ENCODE results near the gene CCDC160. TPM values are rescaled to one million over a fixed set of nuclear protein-coding genes. Genes with fewer than 3 reads are reported as not detected.

Gene CCDC160
- total RNA-seq = 0.79 TPM in 1 of 2 replicates, not detected in the other

DNA sequence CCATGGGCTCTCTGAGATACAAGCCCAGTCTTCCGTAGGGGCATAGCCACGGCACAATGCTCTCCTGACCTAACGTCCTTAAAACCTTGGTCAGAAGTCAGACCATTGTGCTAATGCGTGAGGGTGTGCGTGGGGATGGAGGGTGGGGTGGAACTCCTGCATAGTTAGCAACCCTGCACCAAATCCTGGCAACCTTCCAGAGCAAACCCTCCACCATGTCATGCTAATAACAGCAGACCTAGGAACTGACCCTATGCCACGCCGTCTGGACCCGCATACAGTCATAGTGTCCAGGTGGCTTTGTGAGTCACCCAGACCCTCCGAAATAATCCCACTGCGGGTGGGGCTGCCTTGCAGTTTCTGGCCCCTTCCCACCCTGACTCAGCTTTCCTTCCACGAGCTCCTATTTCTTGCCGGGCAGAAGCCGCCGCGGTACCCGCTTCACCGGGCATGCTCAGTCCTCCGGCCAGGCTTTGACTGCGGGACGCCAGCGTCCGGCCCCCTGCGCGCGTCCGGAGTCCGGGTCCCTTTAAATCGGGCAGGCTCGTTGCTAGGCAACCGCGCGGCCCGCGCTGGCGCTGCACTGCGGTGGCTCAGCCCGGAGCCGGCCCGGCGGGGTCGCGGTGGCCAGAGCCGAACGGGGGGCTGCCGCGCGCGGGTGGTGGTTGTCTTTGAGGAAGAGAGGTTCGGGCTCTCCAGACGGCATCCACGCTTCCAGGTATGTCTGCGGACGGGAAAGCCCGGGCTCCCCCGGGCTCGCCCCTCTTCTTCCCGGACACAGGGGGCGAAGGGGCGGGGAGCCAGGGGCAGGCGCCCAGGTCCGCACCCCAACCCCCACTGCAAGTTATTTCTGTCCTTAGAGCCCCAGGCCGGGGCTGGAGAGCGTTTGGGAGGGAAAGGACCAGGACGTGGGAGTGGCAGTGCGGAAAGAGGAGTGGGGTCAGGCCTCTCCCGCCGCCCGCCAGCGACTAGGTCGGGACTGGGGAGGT is at the start of gene CCDC160:
TSS of gene CCDC160 (plus strand) at position 557 of the 989 bp plus-strand sequence. CDS start 7,619 bp downstream, outside the sequence.

Other genes with a start within 250 kb of the CCDC160 start
- 16.1 and 26.2 TPM in 2 replicates for gene PHF6, start 136.1 kb downstream of the CCDC160 start, total RNA-seq
- gene HPRT1, start 223.0 kb downstream of the CCDC160 start, total RNA-seq = 3.9 and 4.8 TPM in 2 replicates

Data from placental epithelial cell (primary cell).